ENCODE measurements around the gene ATAD3A. TPM values are rescaled to one million over a fixed set of nuclear protein-coding genes. Genes with fewer than 3 reads are reported as not detected.

ATAD3A gene
- total RNA-seq, result 46.1 TPM in 2 replicates

GRCh38 chr1:1511533-1512285 lies at the start of gene ATAD3A:
ATAD3A (plus strand) TSS chr1:1512162; CDS start chr1:1512269, 107 bp downstream.

DNA sequence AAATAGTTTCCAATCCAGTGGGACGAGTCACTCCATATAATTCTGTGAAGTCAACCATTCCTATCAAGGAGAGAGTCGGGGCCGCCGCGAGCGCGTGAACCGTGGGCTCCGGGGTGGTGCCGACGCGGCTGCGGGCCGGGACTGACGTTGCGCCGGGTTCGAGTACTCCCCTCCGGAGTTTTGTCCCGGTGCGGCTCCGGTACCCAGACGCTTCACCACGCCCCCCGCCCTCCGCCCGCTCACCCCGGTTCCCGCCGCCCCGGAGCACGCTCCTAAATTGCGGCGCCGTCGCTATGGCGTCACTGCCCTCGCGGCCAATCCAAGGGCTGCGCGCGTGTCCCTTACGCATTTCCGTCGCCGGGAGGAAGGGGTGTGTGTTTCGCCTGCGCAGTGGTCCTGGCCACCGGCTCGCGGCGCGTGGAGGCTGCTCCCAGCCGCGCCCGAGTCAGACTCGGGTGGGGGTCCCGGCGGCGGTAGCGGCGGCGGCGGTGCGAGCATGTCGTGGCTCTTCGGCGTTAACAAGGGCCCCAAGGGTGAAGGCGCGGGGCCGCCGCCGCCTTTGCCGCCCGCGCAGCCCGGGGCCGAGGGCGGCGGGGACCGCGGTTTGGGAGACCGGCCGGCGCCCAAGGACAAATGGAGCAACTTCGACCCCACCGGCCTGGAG lies 40.4 kb upstream of the ATAD3A start, which contains the start of gene ATAD3B:
ATAD3B (plus strand) TSS at position 377 of the 664 bp plus-strand sequence; CDS start at position 497, 120 bp downstream.

DNA sequence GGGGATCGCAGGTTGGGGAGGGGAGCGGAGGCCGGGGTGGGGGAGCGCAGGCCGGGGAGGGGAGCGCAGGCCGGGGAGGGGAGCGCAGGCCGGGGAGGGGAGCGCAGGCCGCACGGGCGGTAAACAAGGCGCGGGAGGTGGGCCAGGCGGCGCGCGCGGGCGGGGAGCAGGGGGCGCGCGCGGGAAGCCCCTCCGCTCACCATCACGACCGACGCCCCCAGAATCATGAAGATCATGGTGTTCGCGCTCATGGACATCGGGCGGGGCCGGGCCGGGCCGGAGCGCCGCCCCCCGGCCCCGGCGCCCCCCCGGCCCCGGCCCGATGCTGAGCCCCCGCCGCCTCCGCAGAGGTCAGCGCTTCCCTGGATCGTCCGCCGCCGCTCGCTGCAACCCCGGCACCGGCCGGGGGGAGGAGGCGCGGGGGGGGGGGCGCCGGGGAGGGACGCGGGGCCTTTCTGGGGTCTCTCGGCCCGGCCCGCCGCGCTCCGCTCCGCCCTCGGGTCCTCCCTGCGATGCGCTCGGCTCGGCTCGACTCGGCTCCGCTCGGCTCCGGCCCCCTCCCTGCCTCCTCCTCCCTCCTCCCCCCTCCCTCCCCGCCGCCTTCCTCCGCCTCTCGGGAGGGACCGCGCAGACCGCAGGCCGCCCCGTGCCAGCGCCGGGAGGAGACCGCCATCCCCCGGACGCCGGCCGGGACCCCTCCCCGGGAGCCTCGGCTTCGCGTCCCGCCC lies 28.3 kb downstream of the ATAD3A start, which contains the start of gene TMEM240:
TMEM240 (minus strand) TSS at position 535 of the 728 bp plus-strand sequence; CDS start at position 257, 278 bp downstream.

GRCh38 chr1:1574721-1575537 lies 63.0 kb downstream of the ATAD3A start, which contains the start of gene SSU72:
SSU72 (minus strand) TSS chr1:1574863; CDS start chr1:1574557, 306 bp downstream.

Other genes starting within 250 kb of the ATAD3A start
- 50.0 and 53.1 TPM in 2 replicates for gene UBE2J2, start 238.3 kb upstream of the ATAD3A start, total RNA-seq
- gene SCNN1D, start 231.7 kb upstream of the ATAD3A start, total RNA-seq, result 0.66 and 0.93 TPM in 2 replicates
- gene ACAP3, start 204.2 kb upstream of the ATAD3A start, total RNA-seq, result 19.7 and 22.7 TPM in 2 replicates
- 21.0 and 22.9 TPM in 2 replicates for gene PUSL1, start 203.6 kb upstream of the ATAD3A start, total RNA-seq
- gene INTS11, start 187.5 kb upstream of the ATAD3A start, total RNA-seq, result 64.1 and 71.4 TPM in 2 replicates
- 15.6 and 21.5 TPM in 2 replicates for gene CPTP, start 187.4 kb upstream of the ATAD3A start, total RNA-seq
- gene TAS1R3, start 180.9 kb upstream of the ATAD3A start, total RNA-seq, result 0.13 and 0.22 TPM in 2 replicates
- 28.9 and 38.4 TPM in 2 replicates for gene DVL1, start 162.7 kb upstream of the ATAD3A start, total RNA-seq
- gene MXRA8, start 153.6 kb upstream of the ATAD3A start, total RNA-seq, result 0.80 and 1.2 TPM in 2 replicates
- 94.9 and 99.4 TPM in 2 replicates for gene AURKAIP1, start 137.0 kb upstream of the ATAD3A start, total RNA-seq
- gene CCNL2, start 112.8 kb upstream of the ATAD3A start, total RNA-seq, result 140 and 162 TPM in 2 replicates
- 100 and 116 TPM in 2 replicates for gene MRPL20, start 104.9 kb upstream of the ATAD3A start, total RNA-seq
- 0.07 and 0.13 TPM in 2 replicates for gene ANKRD65, start 90.9 kb upstream of the ATAD3A start, total RNA-seq
- 1.3 and 2.9 TPM in 2 replicates for gene VWA1, start 76.5 kb upstream of the ATAD3A start, total RNA-seq
- not detected in 2 replicates for gene ATAD3C, start 62.5 kb upstream of the ATAD3A start, total RNA-seq
- 33.0 and 38.4 TPM in 2 replicates for gene ATAD3B, start 40.4 kb upstream of the ATAD3A start, total RNA-seq
- 3.5 and 4.0 TPM in 2 replicates for gene TMEM240, start 28.5 kb downstream of the ATAD3A start, total RNA-seq
- 84.0 and 84.4 TPM in 2 replicates for gene SSU72, start 62.7 kb downstream of the ATAD3A start, total RNA-seq
- 0.65 and 0.80 TPM in 2 replicates for gene FNDC10, start 88.0 kb downstream of the ATAD3A start, total RNA-seq
- gene MIB2, start 103.3 kb downstream of the ATAD3A start, total RNA-seq, result 23.3 and 25.3 TPM in 2 replicates
- gene MMP23B, start 120.0 kb downstream of the ATAD3A start, total RNA-seq, result 0.13 and 0.29 TPM in 2 replicates
- gene CDK11B, start 146.8 kb downstream of the ATAD3A start, total RNA-seq, result 10.5 and 11.8 TPM in 2 replicates
- 27.7 and 37.2 TPM in 2 replicates for gene SLC35E2B, start 180.6 kb downstream of the ATAD3A start, total RNA-seq
- 13.3 and 17.7 TPM in 2 replicates for gene CDK11A, start 212.2 kb downstream of the ATAD3A start, total RNA-seq

All from thoracic aorta endothelial cell (primary cell).